GM23248 (cell line): ENCODE data around the gene ZBTB26.

Experiments used
- EZH2 ChIP-seq: fragments of 200-600 bp; sonication (generic); IDR thresholded peaks from 2 replicates; pipeline ENCODE4 v1.6.1; 2018; ENCODE audit warnings: antibody characterized with exemption, mild to moderate bottlenecking; ENCODE audit not compliant: insufficient read depth, poor library complexity, severe bottlenecking
- EZH2phosphoT487 ChIP-seq: fragments of 200-600 bp; sonication (generic); IDR thresholded peaks from 2 replicates; pipeline ENCODE4 v1.6.1; 2018; ENCODE audit warnings: antibody characterized with exemption, moderate library complexity, mild to moderate bottlenecking, low read depth; ENCODE audit not compliant: insufficient read depth

DNA sequence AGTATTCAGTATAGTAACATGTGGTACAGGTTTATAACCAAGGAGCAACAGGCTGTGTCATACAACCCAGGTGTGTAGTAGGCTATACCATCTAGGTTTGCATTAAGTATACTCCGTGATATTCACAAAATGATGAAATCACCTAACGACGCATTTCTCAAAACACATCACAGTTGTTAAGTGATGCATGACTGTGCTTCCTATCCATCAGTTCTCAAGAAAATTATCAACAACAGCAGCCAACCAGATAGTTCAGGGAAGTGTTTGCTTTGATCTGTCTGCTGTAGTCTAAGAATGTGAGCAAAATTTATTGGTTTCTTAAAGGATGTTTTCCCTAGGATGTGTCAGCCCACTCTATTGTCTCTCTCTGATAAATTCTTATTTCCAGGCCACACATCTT lies 7.4 kb downstream of the ZBTB26 start:
- TF ChIP-seq EZH2phosphoT487 (no peak), EZH2 (no peak)
